ENCODE measurements around the gene C11orf16.
"Not testable (repeated sequence)": the region's sequence is repeated elsewhere in the genome, so short reads cannot be mapped to it uniquely, and the experiment has no call there.

The C11orf16 gene

GRCh38 chr11:8907116-8907515 is 25.6 kb downstream of the C11orf16 start:
- TF ChIP-seq, protein P1, sequence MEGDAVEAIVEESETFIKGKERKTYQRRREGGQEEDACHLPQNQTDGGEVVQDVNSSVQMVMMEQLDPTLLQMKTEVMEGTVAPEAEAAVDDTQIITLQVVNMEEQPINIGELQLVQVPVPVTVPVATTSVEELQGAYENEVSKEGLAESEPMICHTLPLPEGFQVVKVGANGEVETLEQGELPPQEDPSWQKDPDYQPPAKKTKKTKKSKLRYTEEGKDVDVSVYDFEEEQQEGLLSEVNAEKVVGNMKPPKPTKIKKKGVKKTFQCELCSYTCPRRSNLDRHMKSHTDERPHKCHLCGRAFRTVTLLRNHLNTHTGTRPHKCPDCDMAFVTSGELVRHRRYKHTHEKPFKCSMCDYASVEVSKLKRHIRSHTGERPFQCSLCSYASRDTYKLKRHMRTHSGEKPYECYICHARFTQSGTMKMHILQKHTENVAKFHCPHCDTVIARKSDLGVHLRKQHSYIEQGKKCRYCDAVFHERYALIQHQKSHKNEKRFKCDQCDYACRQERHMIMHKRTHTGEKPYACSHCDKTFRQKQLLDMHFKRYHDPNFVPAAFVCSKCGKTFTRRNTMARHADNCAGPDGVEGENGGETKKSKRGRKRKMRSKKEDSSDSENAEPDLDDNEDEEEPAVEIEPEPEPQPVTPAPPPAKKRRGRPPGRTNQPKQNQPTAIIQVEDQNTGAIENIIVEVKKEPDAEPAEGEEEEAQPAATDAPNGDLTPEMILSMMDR (IDR thresholded peaks at IDR 0.05; ENCODE audit: low read length), result no peak
- TF ChIP-seq EZH2 (optimal IDR thresholded peaks at IDR 0.05; ENCODE audit: low read depth, low read length) (no peak), EZH2phosphoT487 (IDR thresholded peaks at IDR 0.05; ENCODE audit: low read length) (no peak)
- peaks cover 5% of the 10 kb centered on the region; the same call in 1 of the 2 replicates for H3K4me1 ChIP-seq (ENCODE audit: low read length)
- H3K27ac ChIP-seq (ENCODE audit: low read length), result no peak overlapping the region
- no peak overlapping the region for H3K4me2 ChIP-seq (ENCODE audit: low read depth, low read length)
- no peak for DNase-seq
- no peaks in the 10 kb centered on the region for H4K20me1 ChIP-seq (ENCODE audit: insufficient read depth, low read length)
- H3K36me3 ChIP-seq (replicated peaks; ENCODE audit: insufficient read depth, low read length), result no peaks in the 10 kb centered on the region
- H3K27me3 ChIP-seq (replicated peaks; ENCODE audit: insufficient read depth, low read length), result no peaks in the 10 kb centered on the region
- H3K4me3 ChIP-seq (ENCODE audit: low read length), result no peak overlapping the region
- no peaks in the 10 kb centered on the region for H3K9me3 ChIP-seq (replicated peaks; ENCODE audit: insufficient read depth, low read length)
- H3F3A ChIP-seq (ENCODE audit: insufficient read depth, low read length), result no peaks in the 10 kb centered on the region
- H3K9ac ChIP-seq (ENCODE audit: low read length), result no peak overlapping the region
- no peak overlapping the region for H2AFZ ChIP-seq (ENCODE audit: low read length)
- H3K9me2 ChIP-seq (replicated peaks; ENCODE audit: insufficient read depth, low read length), result no peaks in the 10 kb centered on the region
- H3K79me2 ChIP-seq (ENCODE audit: low read length), result peaks cover 5% of the 10 kb centered on the region; the same call in 1 of the 2 replicates

DNA sequence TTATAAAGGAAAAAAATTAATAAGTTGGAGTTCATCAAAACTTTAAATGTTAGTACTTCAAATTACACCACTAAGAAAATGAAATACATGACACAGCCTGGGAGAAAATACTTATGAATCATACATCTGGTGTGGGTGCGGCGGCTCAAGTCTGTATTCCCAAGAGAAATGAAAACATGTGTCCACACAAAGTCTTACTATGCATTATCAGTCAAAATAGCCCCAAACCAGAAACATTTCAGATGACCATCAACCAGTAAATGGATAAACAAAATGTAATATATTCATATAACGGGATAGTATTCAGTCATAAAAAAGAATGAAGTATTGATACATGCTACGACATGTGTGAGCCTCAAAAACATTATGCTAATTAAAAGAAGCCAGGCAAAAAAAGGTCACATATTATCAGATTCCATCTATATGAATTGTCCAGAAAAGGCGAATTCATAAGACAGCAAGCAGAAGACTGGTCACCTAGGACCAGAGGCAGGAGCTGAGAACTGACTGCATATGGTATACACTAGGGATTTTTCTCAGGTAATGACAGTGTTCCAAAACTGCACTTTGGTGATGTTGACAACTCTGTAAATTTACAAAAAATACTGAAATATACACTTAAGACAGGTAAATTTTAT is 27.1 kb downstream of the C11orf16 start:
- no peaks in the 10 kb centered on the region for H3K79me2 ChIP-seq (ENCODE audit: low read length)
- DNase-seq, result no peak
- H3K36me3 ChIP-seq (replicated peaks; ENCODE audit: insufficient read depth, low read length), result no peaks in the 10 kb centered on the region
- H3K4me2 ChIP-seq (ENCODE audit: low read depth, low read length), result no peak overlapping the region
- peaks cover 5% of the 10 kb centered on the region; the same call in 1 of the 2 replicates for H3K4me1 ChIP-seq (ENCODE audit: low read length)
- H3K9me2 ChIP-seq (replicated peaks; ENCODE audit: insufficient read depth, low read length), result no peaks in the 10 kb centered on the region
- TF ChIP-seq, protein P1 (IDR thresholded peaks at IDR 0.05; ENCODE audit: low read length), result no peak
- TF ChIP-seq EZH2 (optimal IDR thresholded peaks at IDR 0.05; ENCODE audit: low read depth, low read length), result no peak
- TF ChIP-seq EZH2phosphoT487 (IDR thresholded peaks at IDR 0.05; ENCODE audit: low read length), result no peak
- no peak overlapping the region for H3K4me3 ChIP-seq (ENCODE audit: low read length)
- H2AFZ ChIP-seq (ENCODE audit: low read length), result no peak overlapping the region
- no peak overlapping the region for H3K27ac ChIP-seq (ENCODE audit: low read length)
- no peaks in the 10 kb centered on the region for H3K27me3 ChIP-seq (replicated peaks; ENCODE audit: insufficient read depth, low read length)
- H4K20me1 ChIP-seq (ENCODE audit: insufficient read depth, low read length), result no peaks in the 10 kb centered on the region
- H3F3A ChIP-seq (ENCODE audit: insufficient read depth, low read length), result no peaks in the 10 kb centered on the region
- no peak overlapping the region for H3K9ac ChIP-seq (ENCODE audit: low read length)
- H3K9me3 ChIP-seq (replicated peaks; ENCODE audit: insufficient read depth, low read length), result no peaks in the 10 kb centered on the region

GRCh38 chr11:8899119-8899753 is 33.5 kb downstream of the C11orf16 start:
- H3K4me2 ChIP-seq (ENCODE audit: low read depth, low read length), result no peak overlapping the region
- H3K27me3 ChIP-seq (replicated peaks; ENCODE audit: insufficient read depth, low read length), result no peaks in the 10 kb centered on the region
- TF ChIP-seq EZH2 (optimal IDR thresholded peaks at IDR 0.05; ENCODE audit: low read depth, low read length) (no peak), EZH2phosphoT487 (IDR thresholded peaks at IDR 0.05; ENCODE audit: low read length) (no peak)
- TF ChIP-seq, protein P1 (IDR thresholded peaks at IDR 0.05; ENCODE audit: low read length), result no peak
- no peaks in the 10 kb centered on the region for H3K4me1 ChIP-seq (ENCODE audit: low read length)
- H3F3A ChIP-seq (ENCODE audit: insufficient read depth, low read length), result no peaks in the 10 kb centered on the region
- H3K9ac ChIP-seq (ENCODE audit: low read length), result no peak overlapping the region
- DNase-seq, result no peak
- no peaks in the 10 kb centered on the region for H3K9me3 ChIP-seq (replicated peaks; ENCODE audit: insufficient read depth, low read length)
- no peaks in the 10 kb centered on the region for H3K36me3 ChIP-seq (replicated peaks; ENCODE audit: insufficient read depth, low read length)
- H3K79me2 ChIP-seq (ENCODE audit: low read length), result no peaks in the 10 kb centered on the region
- no peak overlapping the region for H3K27ac ChIP-seq (ENCODE audit: low read length)
- H3K9me2 ChIP-seq (replicated peaks; ENCODE audit: insufficient read depth, low read length), result no peaks in the 10 kb centered on the region
- no peak overlapping the region for H3K4me3 ChIP-seq (ENCODE audit: low read length)
- no peaks in the 10 kb centered on the region for H4K20me1 ChIP-seq (ENCODE audit: insufficient read depth, low read length)
- H2AFZ ChIP-seq (ENCODE audit: low read length), result no peak overlapping the region

DNA sequence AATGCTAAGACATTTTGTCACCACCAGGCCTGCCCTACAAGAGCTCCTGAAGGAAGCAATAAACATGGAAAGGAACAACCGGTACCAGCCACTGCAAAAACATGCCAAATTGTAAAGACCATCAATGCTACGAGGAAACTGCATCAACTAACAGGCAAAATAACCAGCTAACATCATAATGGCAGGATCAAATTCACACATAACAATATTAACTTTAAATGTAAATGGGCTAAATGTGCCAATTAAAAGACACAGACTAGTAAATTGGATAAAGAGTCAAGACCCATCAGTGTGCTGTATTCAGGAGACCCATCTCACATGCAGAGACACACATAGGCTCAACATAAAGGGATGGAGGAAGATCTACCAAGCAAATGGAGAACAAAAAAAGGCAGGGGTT is 41.6 kb downstream of the C11orf16 start:
- H3K4me1 ChIP-seq (ENCODE audit: low read length); H3K9ac ChIP-seq (ENCODE audit: low read length); H2AFZ ChIP-seq (ENCODE audit: low read length); H3K79me2 ChIP-seq (ENCODE audit: low read length); H3K27ac ChIP-seq (ENCODE audit: low read length); H3K9me2 ChIP-seq (replicated peaks; ENCODE audit: insufficient read depth, low read length); H3K27me3 ChIP-seq (replicated peaks; ENCODE audit: insufficient read depth, low read length); H3K9me3 ChIP-seq (replicated peaks; ENCODE audit: insufficient read depth, low read length); H4K20me1 ChIP-seq (ENCODE audit: insufficient read depth, low read length); DNase-seq; H3F3A ChIP-seq (ENCODE audit: insufficient read depth, low read length); H3K36me3 ChIP-seq (replicated peaks; ENCODE audit: insufficient read depth, low read length); H3K4me3 ChIP-seq (ENCODE audit: low read length); H3K4me2 ChIP-seq (ENCODE audit: low read depth, low read length): not testable (repeated sequence)
